Endothelial cell of hepatic sinusoid (primary cell): ENCODE data around the gene ZNF382.
"Not testable (repeated sequence)": the region's sequence is repeated elsewhere in the genome, so short reads cannot be mapped to it uniquely, and the experiment has no call there.

Experiments used
- in situ Hi-C: cut with HindIII; loops from 2 replicates; pipeline ENCODE4 v1.10.0; 2017; ENCODE audit warnings: low sequenced_read_pairs

Gene ZNF382

DNA sequence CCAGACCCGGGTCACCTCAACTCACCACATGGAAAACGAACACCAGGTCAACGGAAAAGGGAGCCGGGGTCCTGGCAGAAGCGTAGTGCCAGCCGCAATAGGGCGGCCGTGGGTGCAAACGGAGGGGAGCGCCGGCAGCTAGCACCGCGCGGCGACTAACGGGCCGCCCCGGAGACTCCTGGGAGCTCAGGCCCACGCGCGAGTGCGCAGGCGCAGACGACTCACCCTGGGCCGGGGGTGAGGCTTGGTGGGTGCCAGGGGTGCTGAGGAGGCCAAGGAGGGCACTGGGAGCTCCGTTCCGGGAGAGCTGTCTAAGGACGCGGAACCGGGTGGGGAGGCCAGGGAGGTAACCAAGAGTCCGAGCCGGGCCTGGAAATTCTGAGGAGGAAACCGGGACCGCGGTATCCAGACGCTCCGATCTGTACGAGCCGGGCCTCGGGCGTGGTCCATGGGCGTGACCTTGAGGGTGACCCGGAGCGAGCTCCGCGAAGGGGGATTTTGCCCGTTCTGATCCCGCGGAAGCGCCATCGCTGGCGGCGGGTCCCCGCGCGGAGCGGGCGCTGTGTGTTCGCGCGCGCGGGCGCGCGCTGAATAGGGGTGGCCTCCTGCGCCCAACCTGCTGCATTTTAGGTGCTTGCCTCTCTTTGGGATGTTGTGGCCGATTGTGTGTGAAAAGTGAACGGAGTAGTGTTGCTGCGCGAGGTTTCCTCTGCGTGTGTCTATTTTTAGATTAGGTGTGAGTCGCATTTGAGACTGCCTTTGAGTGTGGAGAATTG, at the start of gene ZNF382:
TSS of gene ZNF382 (plus strand) at position 213 of the 776 bp plus-strand sequence. CDS start 4,602 bp downstream, outside the sequence.
- in situ Hi-C loops, result no loop called here

DNA sequence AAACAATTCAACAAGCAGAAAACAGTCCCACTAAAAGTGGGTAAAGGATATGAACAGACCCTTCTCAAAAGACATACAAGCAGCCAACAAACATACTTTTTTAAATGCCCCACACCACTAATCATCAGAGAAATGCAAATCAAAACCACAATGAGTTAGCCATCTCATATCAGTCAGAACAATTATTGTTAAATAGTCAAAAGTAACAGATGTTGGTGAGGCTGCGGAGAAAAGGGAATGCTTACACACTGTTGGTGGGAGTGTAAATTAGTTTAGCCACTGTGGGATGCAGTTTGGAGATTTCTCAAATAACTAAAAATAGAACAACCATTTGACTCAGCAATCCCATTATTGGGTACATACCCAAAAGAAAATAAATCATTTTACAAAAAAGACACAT, 40.7 kb upstream of the ZNF382 start:
- in situ Hi-C loops, result no loop called here

DNA sequence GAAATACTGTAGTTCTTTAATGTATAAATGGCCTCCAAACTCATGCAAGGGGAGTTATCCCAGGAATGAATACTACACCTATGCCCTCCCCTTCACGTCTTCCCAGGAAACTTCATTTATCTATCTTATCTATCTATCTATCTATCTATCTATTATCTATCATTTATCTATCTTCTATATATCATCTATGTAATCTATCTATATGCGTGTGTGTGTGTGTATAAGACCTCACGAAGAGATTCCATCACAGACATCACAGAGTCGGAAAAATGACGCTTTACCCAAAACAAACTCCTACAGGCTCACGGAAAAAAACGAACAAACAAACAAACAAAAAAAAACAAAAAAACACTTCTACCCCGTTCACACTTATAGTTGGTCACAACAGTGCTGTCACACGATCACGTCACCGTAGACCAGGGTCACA, 32.5 kb upstream of the ZNF382 start:
- in situ Hi-C loops, result no loop called here

DNA sequence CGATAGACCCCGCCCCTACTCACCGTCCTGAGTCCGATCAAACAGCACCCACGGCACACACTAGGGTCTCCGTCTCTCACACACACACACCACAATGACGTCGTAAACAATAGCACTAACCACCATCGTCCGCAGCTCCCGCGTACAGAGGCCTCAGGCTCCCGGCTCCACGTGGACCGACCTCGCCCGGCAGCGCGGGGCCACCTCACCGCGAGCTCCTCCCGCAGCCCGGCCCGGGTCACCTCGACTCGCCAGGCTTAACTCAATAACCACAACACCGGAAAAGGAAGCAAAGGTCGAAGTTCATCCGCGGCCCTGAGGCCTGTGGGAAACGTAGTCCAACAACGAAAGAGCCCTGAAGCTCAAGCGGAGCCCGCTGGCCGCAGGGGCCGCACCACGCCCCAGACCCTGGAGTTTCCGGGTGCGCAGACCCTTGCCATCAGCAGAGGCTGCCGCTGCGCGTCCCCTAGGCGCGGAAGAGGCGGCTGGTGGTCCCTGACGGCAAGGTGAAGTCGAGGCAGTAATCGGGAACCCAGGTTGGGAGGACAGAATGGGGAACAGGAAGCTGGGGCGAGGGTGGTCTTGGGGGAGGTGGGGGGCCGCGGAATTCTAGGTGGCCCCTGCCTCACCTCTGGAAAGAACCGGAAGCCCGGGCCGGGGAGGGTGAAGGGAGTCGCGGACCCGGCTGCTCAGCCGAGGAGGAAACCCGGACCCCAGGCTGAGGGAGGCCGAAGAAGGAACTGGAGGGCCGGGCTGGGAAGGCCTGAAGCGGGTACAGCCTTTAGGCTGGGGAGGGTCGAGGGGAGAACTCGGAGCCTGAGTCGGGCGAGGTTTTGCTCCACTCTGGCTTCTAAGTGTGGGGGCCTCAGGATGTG, 31.9 kb upstream of the ZNF382 start, which contains the start of gene ZNF529:
TSS of gene ZNF529 (minus strand) at position 273 of the 875 bp plus-strand sequence. CDS start 946 bp downstream, outside the sequence.
- in situ Hi-C loops, result no loop called here

DNA sequence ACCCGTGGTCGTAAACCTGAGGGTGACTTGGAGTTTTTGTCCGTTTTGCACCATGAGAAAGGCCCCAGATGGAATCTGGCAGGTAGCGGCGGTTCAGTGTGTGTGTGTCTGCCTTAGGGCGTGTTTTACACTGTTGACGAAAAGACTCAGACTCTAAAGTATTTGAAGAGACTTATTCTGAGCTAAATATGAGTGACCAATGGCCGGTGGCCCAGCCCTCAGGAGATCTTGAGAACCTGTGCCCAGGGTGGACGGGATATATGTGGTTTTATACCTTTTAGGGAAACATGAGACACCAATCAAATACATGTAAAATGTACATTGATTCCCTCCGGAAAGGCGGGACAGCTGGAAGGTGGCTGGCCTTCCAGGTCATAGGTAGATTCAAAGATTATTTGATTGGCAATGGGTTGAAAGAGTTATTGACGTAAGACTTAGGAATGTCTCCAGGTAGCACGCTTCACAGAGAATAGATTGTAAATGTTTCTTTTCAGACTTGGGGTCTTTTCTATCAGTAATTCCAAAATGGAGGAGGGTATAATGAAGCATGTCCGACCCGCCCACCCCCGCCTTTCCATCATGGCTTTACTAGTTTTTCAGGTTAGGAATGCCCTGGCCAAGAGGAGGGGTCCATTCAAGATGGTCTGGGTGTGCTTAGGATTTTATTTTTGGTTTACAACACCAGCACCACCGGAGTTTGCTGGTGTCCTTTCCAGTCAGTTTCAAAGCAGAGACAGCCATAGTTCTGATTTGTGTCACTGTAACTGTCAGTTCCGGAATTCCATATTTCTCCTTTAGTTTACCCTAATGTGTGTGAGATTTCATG, 31.0 kb upstream of the ZNF382 start:
- in situ Hi-C loops, result no loop called here

DNA sequence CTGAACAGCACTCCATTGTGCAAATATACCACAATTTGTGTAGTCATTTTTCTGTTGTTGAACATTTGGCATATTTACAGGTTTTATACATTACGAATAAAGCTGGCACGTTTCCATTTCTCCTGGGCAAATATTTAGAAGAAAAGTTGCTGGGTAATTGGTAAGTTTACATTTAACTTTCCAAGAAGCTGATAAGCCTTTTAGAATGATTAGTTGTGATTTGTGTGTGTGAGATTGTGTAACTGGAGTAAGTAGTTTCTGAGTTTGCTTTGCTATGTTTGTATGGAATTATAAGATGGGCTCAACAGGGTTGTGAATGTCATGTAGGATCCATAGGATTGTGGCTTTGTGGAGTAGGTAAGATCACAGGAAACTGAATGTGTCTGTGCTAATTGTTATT, 30.4 kb upstream of the ZNF382 start:
- in situ Hi-C loops, result no loop called here

DNA sequence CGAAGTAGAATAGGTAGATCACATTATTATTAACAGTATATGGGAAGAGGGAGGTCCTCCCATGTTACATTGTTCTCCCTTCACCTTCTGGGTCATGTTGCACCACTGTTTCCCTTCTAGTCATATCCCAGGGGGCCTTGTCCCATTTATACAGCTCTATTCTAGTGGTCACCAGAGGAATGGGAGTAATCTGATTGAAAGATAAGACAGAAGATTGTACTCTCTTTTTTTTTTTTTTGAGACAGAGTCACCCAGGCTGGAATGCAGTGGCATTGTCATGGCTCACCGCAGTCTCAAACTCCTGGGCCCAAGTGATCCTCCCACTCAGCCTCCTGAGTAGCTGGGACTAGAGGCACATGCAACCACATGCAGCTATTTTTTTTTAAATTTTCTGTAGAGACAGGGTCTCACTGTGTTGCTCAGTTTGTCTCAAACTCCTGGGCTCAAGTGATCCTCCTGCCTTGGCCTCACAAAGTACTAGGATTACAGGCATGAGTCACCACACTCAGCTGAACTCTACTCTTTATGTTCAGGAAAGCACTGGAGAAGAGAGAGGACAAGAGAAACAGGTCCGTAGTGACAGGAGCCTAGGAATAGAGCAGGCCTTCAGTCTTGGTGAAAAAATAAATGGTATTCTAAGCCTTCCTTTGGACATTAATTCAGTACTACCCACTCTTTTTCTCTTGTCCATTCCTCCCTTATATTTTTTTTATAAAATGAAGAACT, 27.7 kb upstream of the ZNF382 start:
- in situ Hi-C loops, result no loop called here

DNA sequence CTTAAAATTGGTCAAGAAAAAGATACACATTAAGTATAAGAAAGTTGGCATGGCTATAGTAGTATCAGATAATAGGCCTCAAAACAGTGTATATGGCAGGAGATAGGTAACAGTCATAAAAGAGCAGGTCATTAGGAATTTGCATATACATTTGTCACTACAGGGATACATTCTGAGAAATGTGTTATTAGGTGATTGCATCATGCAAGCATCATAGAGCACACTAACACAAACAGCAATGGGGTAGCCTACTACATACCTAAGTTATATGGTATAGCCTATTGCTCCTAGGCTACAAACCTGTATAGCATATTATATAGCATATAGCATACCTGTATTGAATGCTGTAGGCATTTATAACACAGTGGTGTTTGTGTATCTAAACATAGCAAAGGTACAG, 25.9 kb upstream of the ZNF382 start:
- in situ Hi-C loops, result no loop called here

DNA sequence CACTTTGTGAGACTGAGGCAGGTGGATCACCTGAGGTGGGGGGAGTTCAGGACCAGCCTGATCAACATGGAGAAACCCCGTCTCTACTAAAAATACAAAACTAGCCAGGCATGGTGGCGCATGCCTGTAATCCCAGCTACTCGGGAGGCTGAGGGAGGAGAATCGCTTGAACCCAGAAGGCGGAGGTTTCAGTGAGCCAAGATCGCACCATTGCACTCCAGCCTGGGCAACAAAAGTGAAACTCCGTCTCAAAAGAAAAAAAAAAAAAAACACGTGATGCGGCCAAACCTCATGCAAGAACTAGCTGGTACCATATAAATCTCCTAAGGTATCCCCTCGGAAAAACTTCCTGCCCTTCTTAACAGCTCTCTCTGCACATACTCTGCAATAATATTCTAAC, 2.4 kb upstream of the ZNF382 start:
- in situ Hi-C loops, result not testable (repeated sequence)

DNA sequence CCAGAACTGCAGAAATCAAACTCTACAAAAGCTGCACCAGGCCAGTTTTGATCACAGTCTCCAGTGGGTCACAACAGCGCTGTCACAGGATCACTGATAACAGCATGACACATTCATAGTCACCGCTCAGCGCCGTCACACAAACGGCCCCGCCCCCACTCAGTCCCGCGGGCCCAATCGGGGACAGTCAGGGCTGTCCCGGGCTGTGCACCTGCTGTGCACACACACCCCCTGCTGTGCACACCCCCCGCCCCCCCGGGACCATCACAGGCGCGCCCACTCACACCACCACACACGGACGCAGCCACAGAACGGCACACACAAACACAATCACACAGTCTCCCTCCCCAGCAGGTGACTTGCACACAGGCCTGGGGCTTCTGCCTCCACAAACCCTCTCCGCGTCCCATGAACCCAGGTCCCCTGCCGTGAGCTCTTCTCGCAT, 435 bp upstream of the ZNF382 start:
- in situ Hi-C loops, result no loop called here

DNA sequence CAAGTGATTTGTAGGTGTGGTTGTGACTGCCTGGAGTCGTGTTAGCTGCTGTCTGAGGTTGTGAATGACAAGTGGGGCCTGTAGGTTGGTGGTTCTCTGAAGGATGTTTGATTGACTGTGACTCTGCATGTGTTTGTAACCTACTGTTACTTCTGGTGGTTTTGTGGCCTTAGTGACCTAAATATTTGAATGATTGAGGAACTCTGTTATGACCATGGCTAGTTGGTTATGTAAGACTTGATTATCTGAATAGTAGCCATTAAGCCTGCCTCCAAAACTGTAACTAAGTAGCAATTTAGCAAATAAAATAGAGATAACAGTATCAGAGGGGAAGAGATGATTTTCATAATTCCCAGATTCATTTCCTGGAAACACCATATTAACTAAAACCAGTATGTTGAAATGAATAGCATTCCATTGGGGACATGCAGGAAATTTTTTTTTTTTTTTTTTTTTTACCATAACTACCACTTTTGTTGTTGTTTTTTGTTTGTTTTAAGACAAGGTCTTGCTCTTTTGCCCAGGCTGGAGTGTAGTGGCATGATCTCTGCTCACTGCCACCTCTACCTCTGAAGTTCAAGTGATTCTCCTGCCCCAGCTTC, 865 bp downstream of the ZNF382 start:
- in situ Hi-C loops, result no loop called here

DNA sequence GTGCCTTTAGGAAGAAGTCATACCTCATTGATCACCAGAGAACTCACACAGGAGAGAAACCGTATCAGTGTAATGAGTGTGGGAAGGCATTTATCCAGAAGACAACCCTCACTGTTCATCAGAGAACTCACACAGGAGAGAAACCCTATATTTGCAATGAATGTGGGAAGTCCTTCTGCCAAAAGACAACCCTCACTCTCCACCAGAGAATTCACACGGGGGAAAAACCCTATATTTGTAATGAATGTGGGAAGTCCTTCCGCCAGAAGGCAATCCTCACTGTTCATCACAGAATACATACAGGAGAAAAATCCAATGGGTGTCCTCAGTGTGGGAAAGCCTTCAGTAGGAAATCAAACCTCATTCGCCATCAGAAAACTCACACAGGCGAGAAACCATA, 21.9 kb downstream of the ZNF382 start:
- in situ Hi-C loops, result no loop called here

DNA sequence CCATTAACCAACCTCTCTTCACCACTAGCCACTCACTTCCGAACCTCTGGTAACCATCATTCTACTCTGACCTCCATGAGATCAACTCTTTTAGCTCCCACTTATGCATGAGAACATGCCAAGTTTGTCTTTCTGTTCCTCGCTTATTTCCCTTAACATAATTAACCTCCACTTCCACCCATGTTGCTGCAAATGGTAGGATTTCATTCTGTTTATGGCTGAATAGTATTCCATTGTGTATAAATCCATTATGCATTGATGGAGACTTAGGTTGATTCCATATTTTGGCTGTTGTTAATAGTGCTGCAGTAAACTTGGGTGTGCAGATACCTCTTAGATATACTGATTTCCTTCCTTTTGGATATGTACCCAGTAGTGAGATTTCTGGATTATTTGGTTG, 30.2 kb downstream of the ZNF382 start:
- in situ Hi-C loops, result no loop called here

DNA sequence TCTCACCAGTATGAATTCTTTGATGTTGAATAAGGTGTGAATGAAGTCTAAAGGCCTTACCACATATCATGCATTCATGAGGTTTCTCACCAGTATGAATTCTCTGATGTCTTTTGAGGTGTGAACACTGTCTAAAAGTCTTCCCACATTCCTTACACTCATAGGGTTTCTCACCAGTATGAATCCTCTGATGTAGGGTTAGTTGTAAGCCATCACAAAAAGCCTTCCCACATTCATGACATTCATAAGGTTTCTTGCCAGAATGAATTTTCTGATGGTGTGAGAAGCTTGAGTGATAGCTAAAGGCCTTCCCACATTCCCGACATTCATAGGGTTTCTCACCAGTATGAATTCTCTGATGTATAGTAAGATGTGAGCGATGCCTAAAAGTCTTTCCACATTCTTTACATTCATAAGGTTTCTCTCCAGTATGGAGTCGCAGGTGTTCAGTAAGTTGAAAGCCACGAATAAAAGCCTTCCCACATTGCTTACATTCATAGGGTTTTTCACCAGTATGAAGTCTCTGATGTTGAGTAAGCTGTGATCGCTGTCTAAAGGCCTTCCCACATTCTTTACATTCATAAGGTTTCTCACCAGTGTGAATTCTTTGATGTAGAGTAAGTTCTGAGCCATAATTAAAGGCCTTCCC, 33.9 kb downstream of the ZNF382 start:
- in situ Hi-C loops, result no loop called here

DNA sequence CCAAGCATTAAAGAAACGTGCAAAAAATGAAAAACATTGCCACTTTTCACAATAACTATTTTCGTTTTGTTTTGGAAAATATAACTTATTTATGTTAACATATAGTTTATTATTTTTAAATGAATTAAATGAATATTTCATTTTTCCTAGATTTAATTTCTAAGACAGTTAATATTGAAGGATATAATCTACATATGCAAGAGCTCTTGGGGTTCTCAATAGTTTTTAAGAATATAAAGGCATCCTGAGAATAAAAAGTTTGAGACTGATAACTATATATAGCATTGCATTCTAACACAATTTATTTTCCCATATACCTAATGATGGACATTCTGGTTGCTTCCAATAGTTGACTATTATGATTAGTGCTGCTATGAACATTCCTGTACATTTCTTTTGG, 41.6 kb downstream of the ZNF382 start:
- in situ Hi-C loops, result no loop called here

DNA sequence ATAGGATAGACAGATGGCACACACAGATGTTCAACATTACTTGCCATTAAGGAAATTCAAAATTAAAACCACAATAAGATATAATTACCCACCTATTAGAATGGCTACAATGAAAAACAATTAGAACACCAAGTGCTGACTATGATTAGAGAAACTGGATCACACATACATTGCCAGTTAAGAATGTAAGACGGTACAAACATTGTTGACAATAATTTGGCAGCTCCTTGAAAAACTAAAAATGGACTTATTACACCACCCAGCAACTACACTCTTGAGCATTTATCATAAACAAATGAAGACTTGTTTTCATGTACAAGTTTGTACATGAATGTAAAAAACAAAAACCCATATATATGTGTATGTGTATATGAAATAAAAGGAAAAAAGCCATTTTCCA, 47.8 kb downstream of the ZNF382 start:
- in situ Hi-C loops, result no loop called here

DNA sequence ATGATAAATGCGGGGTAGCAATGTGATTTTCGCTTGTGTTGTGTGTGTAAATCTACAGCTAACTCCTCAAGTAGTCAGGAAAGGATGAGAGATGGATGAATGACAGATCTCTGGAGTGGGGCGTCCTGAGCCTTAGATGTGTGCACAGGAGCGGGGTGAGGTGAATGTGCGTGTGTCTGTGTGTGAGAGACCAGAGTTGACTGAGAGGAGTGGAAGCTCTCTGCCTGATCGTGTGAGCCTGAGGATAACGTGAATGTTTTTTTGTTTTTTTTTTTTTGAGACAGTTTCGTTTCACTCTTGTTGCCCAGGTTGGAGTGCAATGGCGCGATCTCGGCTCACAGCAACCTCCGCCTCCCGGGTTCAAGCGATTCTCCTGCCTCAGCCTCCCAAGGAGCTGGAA, 60.7 kb downstream of the ZNF382 start:
- in situ Hi-C loops, result no loop called here

DNA sequence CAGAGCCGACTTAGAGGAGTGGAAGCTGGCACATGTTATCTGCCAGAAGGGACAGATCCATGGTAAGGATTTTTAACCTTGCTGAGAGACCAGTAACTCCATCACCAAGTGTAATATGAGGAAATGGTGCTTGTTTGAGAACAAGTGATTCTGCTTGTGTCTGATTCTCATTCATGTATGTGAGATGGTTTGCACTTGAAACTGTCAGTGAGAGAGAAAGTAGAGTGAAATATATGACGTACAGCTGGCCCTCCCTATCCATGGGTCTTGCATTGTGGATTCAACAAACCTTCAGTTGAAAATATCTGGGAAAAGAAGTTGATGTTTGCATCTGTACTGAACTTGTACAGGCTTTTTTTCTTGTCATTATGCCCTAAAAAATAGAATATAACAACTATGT, 63.5 kb downstream of the ZNF382 start:
- in situ Hi-C loops, result no loop called here

DNA sequence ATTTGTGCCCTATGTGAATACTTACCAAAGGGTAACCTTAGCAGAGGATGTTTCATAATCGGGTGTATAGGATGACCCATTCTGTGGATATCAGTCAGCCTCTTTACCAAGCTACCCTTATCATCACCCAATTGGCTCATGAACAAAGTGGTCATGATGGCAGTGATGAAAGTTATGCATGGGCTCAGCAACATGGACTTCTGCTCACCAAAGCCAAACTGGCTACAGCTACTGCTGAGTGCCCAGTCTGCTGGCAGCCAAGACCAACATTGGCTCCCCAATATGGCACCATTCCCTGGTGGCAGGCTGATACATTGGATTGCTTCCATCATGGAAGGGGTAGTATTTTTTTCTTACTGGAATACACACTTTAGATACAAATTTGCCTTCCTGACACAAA, 67.3 kb downstream of the ZNF382 start:
- in situ Hi-C loops, result no loop called here
